B cell (primary cell): Measurements from ENCODE around the gene MIGA1. TPM values are rescaled to one million over a fixed set of nuclear protein-coding genes. Genes with fewer than 3 reads are reported as not detected.
"Not testable (repeated sequence)": the region's sequence is repeated elsewhere in the genome, so short reads cannot be mapped to it uniquely, and the experiment has no call there.

ENCODE experiments used
- ATAC-seq: fragments of 200-7000 bp; cut with Tn5 transposase; one replicate; pipeline ENCODE4 v1.10.0; 2021; ENCODE audit warnings: low read depth, mild to moderate bottlenecking, moderate number of reproducible peaks, moderate library complexity
- CTCF ChIA-PET: fragments of 350-600 bp; sonication (Branson Sonifier 250); formaldehyde crosslinking; loops from one replicate; lab custom pipeline; 2021; ENCODE audit warnings: antibody characterized with exemption, inconsistent platforms; lab: Charles Lee
- POLR2A ChIA-PET: fragments of 350-600 bp; sonication (Branson Sonifier 250); formaldehyde crosslinking; loops from one replicate; lab custom pipeline; 2021; ENCODE audit warnings: antibody characterized with exemption; lab: Charles Lee
- DNase-seq: peaks from one replicate; pipeline ENCODE4 v3.0.0; 2013
- H2AFZ ChIP-seq: 2 replicates; pipeline ENCODE4 v1.6.1; 2012; ENCODE audit warnings: mild to moderate bottlenecking, low read depth, low read length; ENCODE audit not compliant: insufficient read depth, poor library complexity, severe bottlenecking
- H3K27ac ChIP-seq, 2 donors: 1 replicate in 1 of 2; 2 replicates in 1 of 2; pipeline ENCODE4 v1.5.1; 2012 to 2013; ENCODE audit warnings: low read length in 2 of 2, mild to moderate bottlenecking in 2 of 2, moderate library complexity in 1 of 2
- H3K27me3 ChIP-seq, 4 experiments: fragments of 200-600 bp in 1 of 4; sonication (generic) in 1 of 4; replicated peaks in 1 of 4; 1 replicate in 2 of 4; 2 replicates in 2 of 4; pipeline versions ENCODE4 v1.6.1 to v1.7.0; 2013 to 2016; ENCODE audit warnings: low read length in 3 of 4, mild to moderate bottlenecking in 2 of 4, mixed read lengths in 1 of 4, moderate library complexity in 1 of 4; ENCODE audit not compliant: insufficient read depth in 4 of 4, control insufficient read depth in 3 of 4; ENCODE audit errors: control extremely low read depth in 1 of 4
- H3K36me3 ChIP-seq, 2 experiments: replicated peaks in 1 of 2; 1 replicate in 1 of 2; 2 replicates in 1 of 2; pipeline versions ENCODE4 v1.6.1 to v1.7.1; 2013; ENCODE audit warnings: low read length in 1 of 2; ENCODE audit not compliant: insufficient read depth in 2 of 2, control insufficient read depth in 1 of 2; ENCODE audit errors: control extremely low read depth in 1 of 2, extremely low read depth in 1 of 2
- H3K4me1 ChIP-seq, 2 donors: fragments of 200-600 bp in 1 of 2; sonication (generic) in 1 of 2; 1 replicate in 1 of 2; 2 replicates in 1 of 2; pipeline versions ENCODE4 v1.5.1 to v1.6.1; 2013 to 2017; ENCODE audit warnings: low read length in 2 of 2; ENCODE audit not compliant: control insufficient read depth in 2 of 2, insufficient read depth in 2 of 2
- H3K4me2 ChIP-seq: replicated peaks from 2 replicates; pipeline ENCODE3; 2012; ENCODE audit warnings: mild to moderate bottlenecking, low read depth, low read length; ENCODE audit not compliant: poor library complexity, severe bottlenecking
- H3K4me3 ChIP-seq, 5 experiments: fragments of 200-600 bp in 1 of 5; sonication (generic) in 1 of 5; 1 replicate in 3 of 5; 2 replicates in 2 of 5; pipeline versions ENCODE4 v1.5.1 to v1.7.0; 2011 to 2016; ENCODE audit warnings: low read length in 4 of 5, mild to moderate bottlenecking in 4 of 5, low read depth in 2 of 5, control low read depth in 1 of 5, moderate library complexity in 1 of 5; ENCODE audit not compliant: insufficient read depth in 1 of 5; ENCODE audit errors: control extremely low read depth in 1 of 5, extremely low read depth in 1 of 5
- H3K79me2 ChIP-seq: fragments of 200-600 bp; sonication (generic); one replicate; pipeline ENCODE4 v1.6.0; 2016; ENCODE audit warnings: low read length; ENCODE audit not compliant: control insufficient read depth, insufficient read depth
- H3K9ac ChIP-seq: fragments of 200-600 bp; sonication (generic); 2 replicates; pipeline ENCODE4 v1.6.1; 2017; ENCODE audit warnings: mild to moderate bottlenecking, low read length, moderate library complexity
- H3K9me3 ChIP-seq, 3 donors: one replicate each; pipeline versions ENCODE4 v1.6.1 to v1.7.1; 2013; ENCODE audit warnings: low read length in 2 of 3; ENCODE audit not compliant: control insufficient read depth in 2 of 3, insufficient read depth in 1 of 3; ENCODE audit errors: control extremely low read depth in 1 of 3
- H4K20me1 ChIP-seq: 2 replicates; pipeline ENCODE4 v1.6.0; 2012; ENCODE audit warnings: mild to moderate bottlenecking, low read length; ENCODE audit not compliant: insufficient read depth, control insufficient read depth, poor library complexity, severe bottlenecking
- H3K27ac Mint-ChIP-seq: one replicate; pipeline ENCODE4 v1.8.0; 2021; ENCODE audit warnings: mixed read lengths
- H3K27me3 Mint-ChIP-seq: one replicate; pipeline ENCODE4 v1.8.0; 2021; ENCODE audit warnings: mixed read lengths
- H3K4me1 Mint-ChIP-seq: one replicate; pipeline ENCODE4 v1.8.0; 2021; ENCODE audit warnings: mixed read lengths
- H3K4me3 Mint-ChIP-seq: one replicate; pipeline ENCODE4 v1.8.0; 2021; ENCODE audit warnings: mixed read lengths
- H3K9me3 Mint-ChIP-seq: one replicate; pipeline ENCODE4 v1.8.0; 2022; ENCODE audit warnings: mixed read lengths; ENCODE audit not compliant: insufficient read depth
- CTCF ChIP-seq: fragments of 200-600 bp; IDR thresholded peaks from one replicate; pipeline ENCODE4 v1.8.0; 2022; ENCODE audit warnings: antibody characterized with exemption, mild to moderate bottlenecking
- EZH2 ChIP-seq: IDR thresholded peaks from 2 replicates; pipeline ENCODE4 v1.6.1; 2012; ENCODE audit warnings: borderline replicate concordance, low read depth, mild to moderate bottlenecking, moderate library complexity, low read length; ENCODE audit not compliant: insufficient read depth, poor library complexity, severe bottlenecking
- WGBS: methylation state at CpG from one replicate; pipeline ENCODE4 v1.1.5; 2013; ENCODE audit warnings: missing lambda C conversion rate; ENCODE audit not compliant: insufficient coverage; 5-methylcytosine and 5-hydroxymethylcytosine counted together
- intact Hi-C: fragments of 100-400 bp; cut with micrococcal nuclease; formaldehyde crosslinking; loops from one replicate; pipeline ENCODE4 v1.10.0; 2022
- polyA plus RNA-seq: library from polyadenylated mRNA; depleted of rRNA; stranded (reverse); fragments of >200 nt; gene quantifications from 2 replicates; pipeline ENCODE4 v1.2.3, GENCODE V29; 2012
- total RNA-seq, 2 donors: library from RNA; stranded (reverse); fragments of 120-200 nt in 1 of 2; gene quantifications; 1 replicate in 1 of 2; 2 replicates in 1 of 2; pipeline versions ENCODE4 v1.2.3 to v1.2.4, GENCODE V29; 2013 to 2022

The MIGA1 gene
- total and polyA plus RNA-seq, 2 donors (not counting 1 experiment from before 2014, with no cell fraction given): 5.0 to 18.0 TPM

- no peaks in the 10 kb centered on the region for H3K27me3 ChIP-seq
- no peak overlapping the region for H3K4me2 ChIP-seq
- Mint-ChIP-seq H3K4me3 (no peak overlapping the region), H3K9me3 (no peaks in the 10 kb centered on the region), H3K27ac (no peak overlapping the region), H3K27me3 (no peaks in the 10 kb centered on the region), H3K4me1 (no peaks in the 10 kb centered on the region)
- no peak overlapping the region for H3K9ac ChIP-seq
- POLR2A ChIA-PET: no interaction called here
- peaks cover 17% of the 10 kb centered on the region for H3K79me2 ChIP-seq
- intact Hi-C loops: no loop called here
- no peak for ATAC-seq
- TF ChIP-seq EZH2: no peak
- TF ChIP-seq CTCF: no peak
- CTCF ChIA-PET: no interaction called here
- H3K9me3 ChIP-seq: no peaks in the 10 kb centered on the region
- WGBS: no CpG with 5 or more reads among the region's 2 CpGs
- no peak for DNase-seq
- H2AFZ ChIP-seq: no peak overlapping the region
- peaks cover 6% of the 10 kb centered on the region for H4K20me1 ChIP-seq
- no peak overlapping the region for H3K27ac ChIP-seq
- no peaks in the 10 kb centered on the region for H3K4me1 ChIP-seq
- no peak overlapping the region for H3K4me3 ChIP-seq
- peaks cover 11 to 37% of the 10 kb centered on the region in 2 experiments for H3K36me3 ChIP-seq
Observed at GRCh38 chr1:77803371-77803770, 23.9 kb downstream of the MIGA1 start.

GRCh38 chr1:77809787-77810462, 30.5 kb downstream of the MIGA1 start:
- ATAC-seq, H3K4me3 Mint-ChIP-seq: not testable (repeated sequence)
- CTCF ChIA-PET: interaction anchor here (0.7 kb wide), 1 partner anchor 194 kb away, joined by 3 read pairs; no protein-coding TSS in a partner anchor

GRCh38 chr1:77811589-77811988, 32.1 kb downstream of the MIGA1 start:
- ATAC-seq: peak; percentile 62
- intact Hi-C loops, H3K79me2 ChIP-seq, H3K27me3 Mint-ChIP-seq, H3K9me3 ChIP-seq, H3K27me3 ChIP-seq, H3K4me2 ChIP-seq, H3K4me1 Mint-ChIP-seq, POLR2A ChIA-PET, H3K9ac ChIP-seq, H3K4me3 ChIP-seq, H3K4me1 ChIP-seq, H4K20me1 ChIP-seq, H3K4me3 Mint-ChIP-seq, H3K27ac Mint-ChIP-seq, H3K27ac ChIP-seq, DNase-seq, H3K9me3 Mint-ChIP-seq, H2AFZ ChIP-seq, CTCF ChIA-PET: not testable (repeated sequence)
- peaks cover 8 to 35% of the 10 kb centered on the region in 2 experiments for H3K36me3 ChIP-seq
- no CpG with 5 or more reads among the region's 21 CpGs for WGBS

More at GRCh38 chr1:77809787-77810462, 30.5 kb downstream of the MIGA1 start:
- POLR2A ChIA-PET, H4K20me1 ChIP-seq, H3K4me2 ChIP-seq, H3K9me3 ChIP-seq, H3K9me3 Mint-ChIP-seq, H3K27me3 ChIP-seq, H3K9ac ChIP-seq, H3K4me1 ChIP-seq, H3K4me1 Mint-ChIP-seq, H3K27ac Mint-ChIP-seq, H3K27me3 Mint-ChIP-seq, H3K27ac ChIP-seq, H2AFZ ChIP-seq, H3K79me2 ChIP-seq, intact Hi-C loops, H3K4me3 ChIP-seq, DNase-seq: not testable (repeated sequence)
- H3K36me3 ChIP-seq: peaks cover 8 to 42% of the 10 kb centered on the region in 2 experiments
- WGBS: no CpG with 5 or more reads among the region's 3 CpGs
